ENCODE measurements around the gene FAM78A. TPM values are rescaled to one million over a fixed set of nuclear protein-coding genes. Genes with fewer than 3 reads are reported as not detected.

Gene FAM78A
- total RNA-seq, 2 experiments from 2014 or later: 86.5 to 88.7 TPM

GRCh38 chr9:131308906-131309529, 32.7 kb upstream of the FAM78A start:
- CTCF ChIA-PET: interaction anchor here (1.7 kb wide), 1 partner anchor 27 kb away, joined by 4 read pairs; no protein-coding TSS in a partner anchor

GRCh38 chr9:131308452-131308851, 32.1 kb upstream of the FAM78A start:
- Mint-ChIP-seq H3K27ac (no peak overlapping the region), H3K36me3 (ENCODE audit: low read depth) (no peaks in the 10 kb centered on the region)
- CTCF ChIA-PET: no interaction called here

More at GRCh38 chr9:131308906-131309529, 32.7 kb upstream of the FAM78A start:
- no peak overlapping the region for H3K27ac Mint-ChIP-seq
- POLR2A ChIA-PET: interaction anchor here (1.3 kb wide), 1 partner anchor 53 kb away, joined by 3 read pairs; no protein-coding TSS in a partner anchor
- no peaks in the 10 kb centered on the region for H3K27me3 Mint-ChIP-seq
- no peak overlapping the region for H3K4me3 Mint-ChIP-seq
- peaks cover 11% of the 10 kb centered on the region for H3K4me1 Mint-ChIP-seq
- H3K36me3 Mint-ChIP-seq (ENCODE audit: low read depth): no peaks in the 10 kb centered on the region
- DNase-seq: no peak
- no peaks in the 10 kb centered on the region for H3K9me3 Mint-ChIP-seq

GRCh38 chr9:131307974-131308373, 31.7 kb upstream of the FAM78A start:
- Mint-ChIP-seq H3K27me3 (no peaks in the 10 kb centered on the region), H3K9me3 (no peaks in the 10 kb centered on the region), H3K36me3 (ENCODE audit: low read depth) (no peaks in the 10 kb centered on the region), H3K4me3 (no peak overlapping the region), H3K4me1 (peaks cover 11% of the 10 kb centered on the region), H3K27ac (no peak overlapping the region)
- ChIA-PET CTCF (interaction anchor here (0.8 kb wide), 1 partner anchor 128 kb away, joined by 3 read pairs; no protein-coding TSS in a partner anchor), POLR2A (interaction anchor here (1.3 kb wide), 1 partner anchor 52 kb away, joined by 3 read pairs; no protein-coding TSS in a partner anchor)
- DNase-seq: no peak

More at GRCh38 chr9:131308452-131308851, 32.1 kb upstream of the FAM78A start:
- Mint-ChIP-seq H3K4me1 (peaks cover 11% of the 10 kb centered on the region), H3K9me3 (no peaks in the 10 kb centered on the region), H3K4me3 (no peak overlapping the region), H3K27me3 (no peaks in the 10 kb centered on the region)
- DNase-seq: no peak
- POLR2A ChIA-PET: interaction anchor here (1.3 kb wide), 1 partner anchor 53 kb away, joined by 3 read pairs; no protein-coding TSS in a partner anchor

- DNase-seq: no peak
- Mint-ChIP-seq H3K4me3 (no peak overlapping the region), H3K4me1 (peaks cover 11% of the 10 kb centered on the region)
Observed at GRCh38 chr9:131306397-131307004, 30.2 kb upstream of the FAM78A start.

GRCh38 chr9:131304676-131305355, 28.5 kb upstream of the FAM78A start:
- ChIA-PET CTCF (interaction anchor here (0.9 kb wide), 1 partner anchor 37 kb away, joined by 3 read pairs; no protein-coding TSS in a partner anchor), POLR2A (no interaction called here)
- H3K9me3 Mint-ChIP-seq: no peaks in the 10 kb centered on the region
- no peaks in the 10 kb centered on the region for H3K4me1 Mint-ChIP-seq
- DNase-seq: no peak
- no peak overlapping the region for H3K4me3 Mint-ChIP-seq
- no peak overlapping the region for H3K27ac Mint-ChIP-seq
- H3K27me3 Mint-ChIP-seq: no peaks in the 10 kb centered on the region
- no peaks in the 10 kb centered on the region for H3K36me3 Mint-ChIP-seq (ENCODE audit: low read depth)

More at GRCh38 chr9:131306397-131307004, 30.2 kb upstream of the FAM78A start:
- H3K27ac Mint-ChIP-seq: no peak overlapping the region
- CTCF ChIA-PET: no interaction called here
- no peaks in the 10 kb centered on the region for H3K9me3 Mint-ChIP-seq
- no peaks in the 10 kb centered on the region for H3K36me3 Mint-ChIP-seq (ENCODE audit: low read depth)
- H3K27me3 Mint-ChIP-seq: no peaks in the 10 kb centered on the region
- POLR2A ChIA-PET: no interaction called here

- Mint-ChIP-seq H3K27ac (no peak overlapping the region), H3K4me3 (no peak overlapping the region), H3K27me3 (no peaks in the 10 kb centered on the region), H3K4me1 (no peaks in the 10 kb centered on the region), H3K36me3 (ENCODE audit: low read depth) (no peaks in the 10 kb centered on the region), H3K9me3 (no peaks in the 10 kb centered on the region)
- DNase-seq: no peak
- ChIA-PET CTCF (interaction anchor here (1.8 kb wide), 1 partner anchor 33 kb away, joined by 5 read pairs; no protein-coding TSS in a partner anchor), POLR2A (interaction anchor here (0.6 kb wide), 1 partner anchor 100 kb away, joined by 3 read pairs; no protein-coding TSS in a partner anchor)
Observed at GRCh38 chr9:131303381-131304321, 27.3 kb upstream of the FAM78A start.

GRCh38 chr9:131302244-131303075, 26.1 kb upstream of the FAM78A start:
- no peak overlapping the region for H3K4me3 Mint-ChIP-seq
- POLR2A ChIA-PET: interaction anchor here (0.6 kb wide), 1 partner anchor 99 kb away, joined by 3 read pairs; no protein-coding TSS in a partner anchor
- H3K27me3 Mint-ChIP-seq: no peaks in the 10 kb centered on the region
- CTCF ChIA-PET: interaction anchor here (1.8 kb wide), 1 partner anchor 34 kb away, joined by 5 read pairs; no protein-coding TSS in a partner anchor
- H3K4me1 Mint-ChIP-seq: no peaks in the 10 kb centered on the region
- no peak overlapping the region for H3K27ac Mint-ChIP-seq
- no peaks in the 10 kb centered on the region for H3K36me3 Mint-ChIP-seq (ENCODE audit: low read depth)
- DNase-seq: no peak
- no peaks in the 10 kb centered on the region for H3K9me3 Mint-ChIP-seq

GRCh38 chr9:131300444-131300843, 24.1 kb upstream of the FAM78A start:
- Mint-ChIP-seq H3K4me1 (no peaks in the 10 kb centered on the region), H3K27me3 (peaks cover 5% of the 10 kb centered on the region), H3K9me3 (no peaks in the 10 kb centered on the region), H3K27ac (no peak overlapping the region), H3K4me3 (no peak overlapping the region), H3K36me3 (ENCODE audit: low read depth) (no peaks in the 10 kb centered on the region)
- DNase-seq: no peak
- CTCF ChIA-PET: no interaction called here
- POLR2A ChIA-PET: no interaction called here

- POLR2A ChIA-PET: no interaction called here
- CTCF ChIA-PET: no interaction called here
- Mint-ChIP-seq H3K27me3 (peaks cover 6% of the 10 kb centered on the region), H3K36me3 (ENCODE audit: low read depth) (no peaks in the 10 kb centered on the region), H3K9me3 (no peaks in the 10 kb centered on the region), H3K4me1 (no peaks in the 10 kb centered on the region), H3K4me3 (no peak overlapping the region), H3K27ac (no peak overlapping the region)
- no peak for DNase-seq
Observed at GRCh38 chr9:131299961-131300347, 23.6 kb upstream of the FAM78A start.

GRCh38 chr9:131299346-131299960, 23.1 kb upstream of the FAM78A start:
- peaks cover 6% of the 10 kb centered on the region for H3K27me3 Mint-ChIP-seq
- H3K9me3 Mint-ChIP-seq: no peaks in the 10 kb centered on the region
- H3K36me3 Mint-ChIP-seq (ENCODE audit: low read depth): no peaks in the 10 kb centered on the region
- H3K4me1 Mint-ChIP-seq: no peaks in the 10 kb centered on the region
- ChIA-PET POLR2A (no interaction called here), CTCF (no interaction called here)
- DNase-seq: no peak
- no peak overlapping the region for H3K27ac Mint-ChIP-seq
- no peak overlapping the region for H3K4me3 Mint-ChIP-seq

GRCh38 chr9:131298816-131299215, 22.5 kb upstream of the FAM78A start:
- Mint-ChIP-seq H3K36me3 (ENCODE audit: low read depth) (no peaks in the 10 kb centered on the region), H3K27me3 (peaks cover 6% of the 10 kb centered on the region), H3K4me1 (no peaks in the 10 kb centered on the region), H3K27ac (no peak overlapping the region), H3K4me3 (no peak overlapping the region), H3K9me3 (no peaks in the 10 kb centered on the region)
- DNase-seq: no peak
- ChIA-PET POLR2A (interaction anchor here (1.0 kb wide), 1 partner anchor 13 kb away, joined by 3 read pairs; no protein-coding TSS in a partner anchor), CTCF (no interaction called here)
